NCI-H1694 treated with DMSO at 0.1 percent for 48 hours (cell line): ENCODE results near the gene MICAL3.

ENCODE experiments used
- DNase-seq: peaks from one replicate; lab custom pipeline; 2025; lab: John Stamatoyannopoulos, UW

MICAL3 gene

DNA sequence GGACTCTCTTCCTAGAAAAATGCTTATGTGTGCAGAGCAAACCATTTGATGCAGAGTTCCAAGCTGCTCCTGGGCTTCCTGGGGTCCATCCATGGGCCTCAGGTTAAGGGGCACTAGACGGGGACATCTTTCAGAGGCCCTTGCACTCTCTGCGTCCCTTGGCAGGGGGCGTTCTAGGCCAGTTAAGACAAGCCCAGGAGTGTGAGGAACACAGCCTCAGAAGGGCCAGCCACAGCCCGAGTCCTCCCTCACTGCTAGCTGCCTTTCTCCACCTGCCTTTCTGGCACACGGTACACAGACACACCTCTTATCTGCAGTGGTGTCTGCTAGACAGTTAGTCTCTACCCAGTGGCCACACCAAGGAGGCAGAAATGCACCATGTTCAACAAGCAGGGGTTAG, 232.1 kb downstream of the MICAL3 start:
- DNase-seq = no peak

DNA sequence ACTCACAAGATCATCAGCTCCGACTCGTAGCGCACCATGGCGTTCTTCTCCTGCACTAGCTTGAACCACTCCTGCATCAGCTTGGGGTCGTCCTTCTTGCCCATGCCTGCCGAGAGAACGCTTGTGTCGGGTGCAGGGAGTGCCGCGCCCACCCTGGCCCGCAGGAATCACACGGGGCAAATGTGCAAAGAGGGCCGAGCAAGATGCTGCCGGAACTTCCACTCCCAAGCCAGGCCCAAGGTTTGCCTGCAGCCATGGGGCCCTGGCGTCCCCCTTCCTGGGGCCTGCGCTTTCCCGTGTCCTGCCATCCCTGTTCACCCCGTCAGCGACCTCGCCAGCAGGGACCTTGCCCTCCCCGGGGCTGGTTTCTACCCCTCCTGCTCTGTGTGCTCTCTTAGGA, 233.2 kb downstream of the MICAL3 start:
- DNase-seq = no peak

DNA sequence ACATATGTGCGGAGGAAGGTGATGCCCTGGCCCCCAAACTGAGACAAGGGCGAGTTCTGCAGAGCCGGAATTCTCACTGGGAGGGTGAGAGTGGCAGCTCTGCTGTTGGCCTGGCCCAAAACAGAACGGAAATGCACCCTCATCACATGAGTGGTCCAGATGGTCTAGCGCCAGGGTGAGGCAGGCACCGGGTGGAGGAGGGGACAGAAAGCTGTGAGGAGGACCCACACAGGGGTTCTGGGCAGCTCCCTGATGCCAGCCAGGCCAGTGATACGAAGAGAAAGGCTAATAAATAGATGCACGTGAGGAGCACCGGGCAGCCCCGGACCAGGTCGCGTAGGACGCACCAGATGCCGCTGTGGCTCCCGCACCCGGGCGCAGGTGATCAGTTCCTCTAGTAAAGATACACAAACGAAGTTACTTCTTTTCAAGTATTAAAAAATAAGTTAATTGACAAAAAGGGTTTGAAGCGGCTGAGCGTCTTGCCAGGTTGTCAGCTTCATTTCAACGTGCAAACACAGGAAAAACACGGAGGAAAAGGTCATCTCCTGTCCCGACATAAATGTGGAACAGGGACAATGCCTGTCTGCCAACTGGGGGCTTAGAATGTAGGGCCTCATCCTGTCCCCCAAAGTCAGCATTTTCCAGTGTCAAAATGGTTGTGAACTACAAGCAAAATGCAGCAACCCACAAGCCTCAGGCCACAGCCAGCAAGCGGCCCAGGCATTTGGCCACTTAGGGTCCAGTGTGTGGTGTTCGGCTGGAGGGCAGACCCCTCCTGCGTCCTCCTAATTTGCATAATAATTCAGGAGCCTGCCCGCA, 234.8 kb downstream of the MICAL3 start:
- no peak for DNase-seq

DNA sequence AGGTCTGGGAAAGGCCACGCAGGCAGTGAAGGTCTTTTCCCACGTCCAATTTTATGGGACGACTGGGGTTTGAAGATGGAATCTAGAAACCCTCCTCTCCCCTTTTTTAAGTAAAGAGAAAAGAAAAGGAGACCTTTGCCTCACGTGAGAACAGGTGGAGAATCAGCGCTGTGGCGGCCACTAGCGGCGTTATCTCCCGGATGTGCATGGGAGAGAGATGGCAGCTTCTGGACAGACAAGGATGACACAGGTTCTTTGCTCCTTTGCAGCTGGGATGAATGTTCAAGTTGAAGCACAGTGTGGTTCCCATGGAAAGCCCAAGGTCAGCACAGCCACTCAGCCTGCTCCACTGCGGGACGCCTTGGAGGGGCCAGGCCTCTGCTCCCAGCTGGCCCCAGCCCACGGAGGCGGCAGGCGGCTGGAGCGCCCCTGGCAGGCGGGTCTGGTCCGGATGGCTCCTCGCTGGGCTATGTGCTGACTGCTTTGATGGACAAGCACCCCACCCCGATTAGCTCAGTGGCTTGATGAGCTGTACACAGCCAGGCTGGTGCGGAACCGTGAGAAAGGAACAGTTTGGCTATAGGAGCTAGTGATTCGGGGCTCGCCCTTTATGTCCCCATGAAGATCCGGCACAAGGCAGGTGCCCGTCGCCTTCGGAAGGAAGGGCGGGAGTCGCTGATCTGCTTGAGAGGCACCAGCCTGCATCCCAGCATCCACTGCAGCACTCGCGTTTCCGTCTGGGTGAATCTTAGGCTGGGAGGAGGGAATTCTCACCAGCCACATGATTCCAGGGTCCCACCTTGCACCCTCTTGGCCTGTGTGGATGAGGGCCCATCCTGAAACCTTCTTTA, 235.6 kb downstream of the MICAL3 start:
- no peak for DNase-seq

DNA sequence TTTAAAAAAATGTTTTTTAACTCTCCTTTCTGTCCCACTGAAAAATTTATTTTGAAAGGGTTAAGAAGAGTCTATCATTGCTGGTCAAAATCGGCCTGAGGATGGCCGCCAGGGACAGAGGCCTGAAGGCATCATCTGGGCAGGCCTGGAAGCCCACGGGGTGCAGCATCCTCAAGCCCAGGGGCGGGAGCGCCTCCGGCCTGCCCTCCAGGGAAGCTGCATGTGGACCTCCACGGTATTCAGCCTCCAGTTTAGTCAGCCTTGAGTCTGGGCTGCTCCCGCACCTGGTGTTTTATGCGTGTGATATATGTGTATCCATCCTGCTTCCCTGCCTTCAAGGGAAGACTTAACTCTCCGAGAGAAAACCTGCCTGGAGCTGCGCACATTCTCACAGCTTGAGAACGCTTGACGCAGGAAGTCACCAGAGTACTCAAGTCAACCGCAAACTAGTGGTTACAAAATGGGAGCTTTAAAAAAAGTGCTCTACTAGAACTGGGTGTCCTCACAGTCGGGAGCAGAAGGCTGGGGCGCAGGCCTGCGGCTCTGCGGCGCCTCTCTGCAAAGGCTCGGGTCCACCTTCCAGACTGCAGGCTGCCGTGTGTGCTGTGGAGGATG, 236.5 kb downstream of the MICAL3 start:
- DNase-seq = no peak

DNA sequence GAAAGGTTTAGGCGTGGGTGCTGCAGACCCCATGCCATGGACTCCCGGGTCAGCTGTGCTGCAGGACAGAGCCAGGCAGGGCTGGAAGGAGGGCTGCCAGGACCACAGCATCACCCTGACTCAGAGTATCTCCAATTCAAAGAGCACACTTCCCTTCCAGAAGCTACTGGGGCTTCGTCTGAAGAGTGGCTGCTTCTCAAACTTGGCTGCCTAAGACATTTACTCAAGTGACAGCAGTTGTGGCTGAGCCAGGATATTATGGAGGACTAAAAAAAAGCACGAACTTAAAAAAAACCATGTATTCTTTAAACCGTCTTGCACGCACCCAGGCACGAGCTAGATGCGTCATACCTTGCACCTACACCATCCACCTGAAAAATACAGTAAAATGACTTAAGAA, 237.1 kb downstream of the MICAL3 start:
- DNase-seq = no peak

DNA sequence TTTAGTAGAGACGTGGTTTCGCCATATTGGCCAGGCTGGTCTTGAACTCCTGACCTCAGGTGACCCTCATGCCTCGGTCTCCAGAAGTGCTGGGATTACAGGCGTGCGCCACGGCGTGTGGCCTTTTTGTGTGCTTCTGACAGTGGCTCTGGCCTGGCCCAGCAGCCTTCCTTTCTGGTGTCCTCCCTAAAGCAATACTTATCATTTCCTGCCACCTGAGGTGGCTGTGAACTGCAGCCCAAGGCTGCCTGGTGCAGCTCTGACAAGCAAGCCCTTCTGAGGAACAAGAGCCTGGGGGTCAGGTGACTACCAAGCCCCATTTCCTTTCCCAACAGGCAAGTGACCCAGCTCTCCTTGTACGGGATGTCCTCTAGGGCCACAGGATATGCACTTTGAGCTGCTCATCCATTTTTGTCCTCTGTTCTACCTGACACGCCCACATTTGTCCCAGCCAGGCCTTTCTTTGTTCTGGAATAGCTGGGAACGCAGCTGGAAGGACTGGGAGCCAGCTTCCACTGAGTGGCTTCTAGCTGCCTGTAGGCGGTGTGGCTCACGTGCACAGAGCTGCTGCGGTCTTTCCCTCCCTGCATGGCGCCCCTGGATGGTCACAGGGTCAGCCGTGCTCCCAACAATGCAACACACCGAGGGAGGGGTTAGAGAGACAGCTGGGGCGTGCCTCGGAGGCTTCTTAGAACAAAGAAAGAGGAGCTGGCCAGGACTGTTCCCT, 237.8 kb downstream of the MICAL3 start:
- no peak for DNase-seq

DNA sequence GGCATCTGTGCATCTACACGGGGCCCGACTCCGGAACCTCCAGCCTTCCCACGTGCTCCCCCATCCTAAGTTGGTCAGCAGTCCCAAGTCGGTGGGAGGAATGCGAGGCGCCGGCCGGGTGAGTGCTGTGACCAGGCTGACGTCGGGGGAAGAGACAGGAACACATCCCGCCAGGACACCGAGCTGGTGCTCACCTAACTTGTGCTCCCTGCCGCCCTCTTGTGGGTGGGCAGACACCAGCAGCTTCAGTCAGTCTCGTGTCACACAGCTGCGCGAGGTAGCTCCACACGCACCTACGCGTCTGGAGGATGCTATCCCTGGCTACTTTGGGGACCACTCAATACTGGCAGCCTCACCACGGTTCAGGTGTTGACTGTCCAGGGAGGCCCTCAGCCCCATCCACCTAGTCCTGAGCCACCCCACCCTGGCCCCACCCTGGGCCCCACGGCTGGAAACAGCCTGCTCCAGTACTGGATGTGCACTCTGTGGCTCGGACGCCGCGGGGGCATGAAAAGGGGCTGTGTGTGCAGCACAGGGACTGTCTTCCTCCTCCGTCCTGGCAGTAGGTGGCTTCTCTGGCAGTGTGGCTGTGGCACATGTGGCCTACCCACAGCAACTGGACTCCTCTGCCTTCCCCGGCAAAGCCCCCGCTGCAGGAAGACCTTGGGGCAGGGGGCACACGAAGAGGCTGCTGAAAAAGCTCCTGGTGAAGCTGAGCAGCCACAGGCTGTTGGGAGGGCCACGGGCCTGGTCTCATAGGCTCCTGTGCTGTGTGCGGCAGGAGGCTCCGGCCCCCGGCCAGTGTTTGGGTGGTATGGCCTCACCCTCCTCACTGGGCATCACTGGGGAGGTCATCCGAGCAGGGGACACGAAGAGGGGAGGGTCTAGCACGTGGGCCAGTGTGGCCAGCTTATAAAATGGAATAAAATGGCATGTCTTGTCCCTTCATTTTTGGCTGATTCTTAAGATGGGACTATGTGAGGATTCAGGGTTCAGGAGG, 238.9 kb downstream of the MICAL3 start:
- DNase-seq = no peak

DNA sequence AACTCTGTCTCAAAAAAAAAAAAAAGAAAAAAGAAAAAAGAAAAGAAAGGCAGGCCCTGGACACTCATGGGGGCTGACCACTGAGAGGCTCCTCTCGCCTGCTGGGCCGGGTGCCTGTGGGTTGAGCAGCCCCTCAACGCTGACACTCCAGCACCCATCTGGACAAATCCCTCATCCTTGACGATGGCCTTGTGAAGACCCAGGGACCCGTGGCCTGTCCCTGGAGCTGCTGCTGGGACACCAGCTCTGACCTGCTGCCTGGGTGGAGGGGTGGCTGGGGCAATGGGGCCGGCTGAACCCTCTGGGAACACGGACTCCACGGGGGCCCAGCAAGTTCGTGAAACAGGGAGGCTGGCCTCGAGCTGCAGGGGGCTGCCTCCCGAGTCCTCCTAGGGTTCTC, 239.6 kb downstream of the MICAL3 start:
- DNase-seq = no peak

DNA sequence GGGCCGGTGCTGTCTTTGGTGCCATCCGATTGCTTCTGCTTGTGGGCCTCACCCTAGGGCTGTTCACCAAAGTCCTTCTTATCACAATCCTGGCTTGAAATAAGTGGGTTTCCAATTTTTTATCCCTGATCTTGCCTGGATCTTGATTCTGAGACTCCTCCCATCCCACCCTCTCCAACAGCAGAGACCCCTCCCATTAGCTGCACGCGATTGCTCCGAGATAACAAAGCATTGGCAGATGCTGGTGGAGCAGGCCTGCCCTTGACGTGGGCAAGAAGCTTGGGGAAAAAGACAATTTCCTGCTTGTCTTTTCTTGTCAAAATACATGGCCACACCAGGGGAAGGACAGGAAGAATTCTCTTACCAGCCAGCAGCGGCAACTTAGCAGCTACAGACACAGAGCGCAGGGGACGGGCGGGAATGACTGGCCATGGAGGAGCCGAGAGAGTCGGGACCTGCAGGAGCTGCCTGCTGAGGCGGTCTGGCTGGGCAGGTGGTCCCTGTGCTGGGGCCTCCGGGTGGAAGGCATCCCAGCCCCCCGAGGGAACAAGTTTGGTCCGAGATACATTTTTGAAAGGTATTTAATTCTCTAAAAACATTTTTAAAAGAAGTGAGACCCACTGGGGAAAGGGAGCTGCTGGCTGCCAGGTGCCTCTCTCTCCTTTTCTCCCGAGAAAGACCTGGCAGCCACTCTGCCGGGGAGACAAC, 240.4 kb downstream of the MICAL3 start:
- no peak for DNase-seq

DNA sequence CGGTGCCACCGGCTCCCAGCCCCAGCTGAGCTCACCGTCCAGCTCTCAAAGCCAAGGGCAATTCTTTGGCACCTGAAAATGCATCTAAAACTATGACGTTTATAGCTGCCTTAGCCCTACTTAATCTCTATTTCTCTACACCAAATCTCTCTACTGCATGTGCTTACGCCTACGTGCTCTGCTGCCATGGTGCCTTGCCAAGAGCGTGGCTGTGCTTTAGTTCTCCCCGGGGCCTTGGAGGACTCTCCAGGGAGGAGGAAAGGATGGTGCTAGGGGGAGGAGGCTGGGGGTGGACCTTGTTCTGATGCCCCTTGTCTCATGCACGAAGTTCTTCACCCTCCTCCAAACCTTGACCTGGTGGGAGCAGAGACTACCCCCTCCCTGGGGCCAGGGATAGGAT, 241.0 kb downstream of the MICAL3 start:
- DNase-seq = no peak

DNA sequence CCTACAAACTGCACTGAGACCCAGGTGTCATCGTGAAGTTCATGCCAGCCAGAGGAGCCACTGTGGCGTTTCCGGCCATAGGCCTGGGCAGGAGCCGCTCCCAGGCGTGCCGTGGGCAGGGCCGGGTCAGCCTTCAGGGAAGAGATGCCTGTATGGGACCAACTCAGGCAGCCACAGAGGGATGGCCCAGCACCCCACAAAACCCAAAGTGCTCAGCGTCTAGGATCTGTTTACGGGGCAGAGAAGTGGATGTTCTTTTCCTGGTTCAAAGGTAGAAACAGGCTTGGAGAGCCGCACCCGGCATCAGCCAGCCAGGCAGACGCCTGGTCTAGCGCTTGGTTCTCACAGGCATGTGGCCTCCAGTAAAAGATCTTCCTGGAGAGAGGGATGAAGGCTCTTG, 241.7 kb downstream of the MICAL3 start:
- no peak for DNase-seq

DNA sequence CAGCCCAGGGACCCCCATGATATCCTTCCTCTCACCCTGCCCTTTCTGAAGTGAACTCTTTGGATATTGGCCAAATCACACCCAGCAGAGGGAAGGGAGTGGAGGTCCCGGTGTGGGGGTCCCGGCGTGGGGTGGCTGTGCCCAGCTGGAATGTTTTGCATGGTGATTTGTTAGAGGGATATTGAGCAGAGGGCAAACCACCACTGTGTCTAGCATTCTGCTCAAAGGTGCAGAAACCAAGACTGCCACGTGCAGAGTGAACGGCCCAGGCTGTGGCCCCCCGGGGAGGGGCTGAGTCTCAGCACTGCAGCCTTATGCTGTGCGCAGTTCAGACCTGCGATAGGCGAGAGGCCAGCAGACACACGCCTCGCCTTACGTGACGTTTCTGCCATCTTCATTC, 242.2 kb downstream of the MICAL3 start:
- no peak for DNase-seq

DNA sequence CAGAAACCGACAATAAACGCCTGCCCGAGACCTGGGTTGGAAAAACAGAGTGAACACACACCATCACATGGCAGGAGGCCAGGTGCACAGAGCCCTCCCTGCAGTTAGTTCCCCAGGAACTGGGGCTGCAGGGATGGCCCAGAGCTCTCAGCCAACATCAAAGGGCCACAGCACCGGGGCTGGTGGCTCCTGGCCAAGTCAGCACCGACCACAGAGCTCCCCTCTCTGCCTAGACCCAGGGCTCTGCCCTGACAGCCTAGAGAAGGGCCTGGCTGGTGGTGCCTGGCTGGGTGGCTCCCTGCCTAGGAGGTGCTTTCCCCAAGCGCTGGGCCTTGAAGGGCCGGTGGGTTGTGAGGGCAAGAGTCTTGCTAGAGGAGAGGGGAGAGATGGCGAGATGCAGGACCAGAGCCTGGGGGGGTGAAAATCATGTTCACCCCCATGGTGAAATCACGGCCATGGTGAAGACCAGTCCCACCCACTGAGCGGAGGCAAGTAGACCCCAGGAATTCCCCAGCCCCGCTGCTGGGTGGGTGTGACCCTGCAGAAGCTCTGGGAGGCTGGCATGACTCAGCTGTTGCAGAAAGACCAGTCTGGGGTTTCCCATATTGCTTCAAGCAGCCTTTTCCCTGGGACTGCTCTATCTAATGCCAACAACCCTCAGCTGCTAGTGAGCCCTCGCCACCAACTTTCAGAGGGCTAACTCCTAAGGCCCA, 242.9 kb downstream of the MICAL3 start:
- DNase-seq = no peak

DNA sequence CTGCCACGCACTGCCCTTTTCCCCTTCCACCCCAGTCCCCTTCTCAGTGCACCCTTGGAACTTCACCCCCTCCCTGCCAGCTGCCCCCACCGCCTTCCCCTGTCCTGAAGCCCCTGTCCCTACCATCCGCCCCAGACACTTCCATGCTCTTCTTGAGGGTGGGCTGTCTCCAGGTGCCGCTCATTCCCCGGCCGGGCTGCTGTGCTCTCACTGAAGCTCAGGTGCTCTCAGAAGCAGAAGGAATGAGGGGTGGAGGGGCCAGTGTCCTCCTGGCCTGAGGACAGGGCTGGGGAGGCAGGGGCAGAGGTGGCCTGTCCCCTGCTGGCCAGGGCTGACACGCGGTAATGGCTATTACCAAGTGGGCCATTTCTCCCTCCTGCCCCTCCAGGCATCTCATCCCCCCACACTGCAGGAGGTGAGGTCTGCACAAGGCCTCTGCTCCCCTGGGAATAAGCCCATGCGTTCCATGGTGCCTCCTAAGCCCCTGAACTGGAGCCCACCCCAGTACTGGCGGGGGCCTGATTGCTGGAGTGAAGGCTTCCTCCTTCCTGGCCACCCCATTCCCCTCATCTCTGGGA, 243.5 kb downstream of the MICAL3 start:
- no peak for DNase-seq

DNA sequence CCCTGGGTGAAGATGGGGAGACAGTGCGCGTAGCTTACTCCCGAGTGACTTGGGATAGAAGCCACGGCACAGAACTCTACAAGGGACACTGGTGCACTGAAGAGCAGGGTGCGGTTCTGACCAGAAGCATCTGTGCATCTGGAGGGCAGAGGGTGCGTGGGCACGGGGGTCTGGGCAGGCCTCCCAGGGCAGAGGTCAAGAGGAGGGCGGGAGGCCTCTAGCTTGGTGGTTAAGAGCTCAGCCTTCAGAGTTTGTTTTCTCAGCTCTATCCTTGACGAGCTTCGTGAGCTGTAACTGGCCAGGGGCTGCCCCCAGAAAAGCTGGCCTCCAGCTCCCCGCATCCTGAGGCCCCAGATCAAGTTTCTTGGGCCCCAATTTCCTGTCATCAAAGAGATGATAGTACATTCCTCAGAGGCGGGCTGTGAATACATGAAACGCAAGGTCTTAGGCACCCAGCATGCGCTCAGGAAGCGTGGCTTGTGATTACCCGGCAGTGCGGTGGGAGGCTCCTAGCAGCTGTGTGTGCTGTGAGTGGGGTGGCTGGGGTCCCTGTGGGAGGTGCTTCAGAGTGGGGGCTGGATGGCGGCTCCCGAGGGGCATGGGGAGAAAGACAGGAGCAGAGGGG, 244.1 kb downstream of the MICAL3 start:
- DNase-seq = no peak

DNA sequence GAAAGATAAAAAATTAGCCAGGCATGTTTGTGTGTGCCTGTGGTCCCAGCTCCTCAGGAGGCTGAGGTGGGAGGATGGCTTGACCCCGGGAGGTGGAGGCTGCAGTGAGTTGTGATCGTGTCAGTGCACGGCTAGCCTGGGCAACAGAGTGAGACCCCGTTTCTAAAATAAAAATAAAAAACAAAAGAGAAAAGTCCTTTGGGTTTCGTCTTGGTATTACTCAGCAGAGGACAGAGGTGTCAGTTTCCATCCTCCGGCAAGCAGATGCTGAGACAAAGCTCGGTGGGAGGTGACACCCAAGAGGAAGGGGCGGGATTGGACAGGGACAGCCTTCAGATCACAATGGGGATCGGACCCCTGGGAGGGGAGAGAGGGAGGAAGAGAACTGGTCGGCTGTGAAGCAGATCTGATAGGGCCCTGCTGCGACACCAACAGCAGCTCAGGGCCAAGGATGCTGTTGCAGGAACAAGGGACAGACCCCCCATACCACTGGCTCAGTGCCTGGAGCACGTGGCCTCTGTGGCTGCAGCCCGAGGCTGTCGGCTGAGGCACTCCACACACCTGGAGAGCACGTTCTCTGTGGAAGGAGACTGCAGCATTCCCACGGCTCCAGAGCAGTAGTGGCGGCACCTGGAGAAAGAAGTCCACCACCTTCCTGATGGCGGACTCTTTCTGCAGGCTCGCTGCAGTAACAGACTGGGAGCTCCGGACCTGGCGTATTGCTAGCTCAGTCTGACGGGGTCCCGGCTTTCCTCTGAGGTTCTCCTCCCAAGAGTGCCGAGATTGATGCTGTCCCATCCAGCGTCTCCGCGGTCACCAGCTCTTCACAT, 244.9 kb downstream of the MICAL3 start:
- DNase-seq = no peak

DNA sequence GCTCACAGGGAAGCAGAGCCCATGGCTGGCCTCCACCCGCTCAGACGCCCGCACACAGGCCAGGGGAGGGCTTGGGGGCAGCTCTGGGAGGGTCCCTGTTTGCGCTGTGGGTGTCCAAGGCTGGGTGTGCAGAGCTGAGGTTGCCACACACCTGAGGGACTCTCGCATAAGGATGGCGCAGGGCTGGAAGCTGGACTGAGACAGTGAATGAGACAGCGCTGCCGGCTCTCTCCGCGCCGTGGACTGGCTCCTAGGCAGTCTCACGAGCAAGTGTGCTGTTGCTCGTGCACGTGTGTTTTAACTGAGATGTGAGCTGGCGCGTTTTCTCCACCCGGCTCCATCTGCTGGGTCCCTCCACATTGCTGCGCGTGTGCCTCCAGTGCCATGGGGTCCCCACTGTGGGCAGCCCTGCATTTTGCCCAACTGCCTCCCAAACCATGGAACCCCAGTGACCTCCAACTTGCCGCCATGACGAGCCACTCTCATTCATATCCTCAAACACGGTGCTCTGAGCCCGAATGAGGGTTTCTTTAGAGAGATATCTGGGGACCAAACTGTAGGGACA, 245.9 kb downstream of the MICAL3 start:
- no peak for DNase-seq
